ENCODE measurements around the gene MAPT.

MAPT gene

GRCh38 chr17:45992175-45992574, 97.8 kb downstream of the MAPT start:
- POLR2A ChIA-PET (ENCODE audit: low non-redundant PET): no interaction called here
- no peak overlapping the region for H3K27ac ChIP-seq
- CTCF ChIA-PET: no interaction called here
- TF ChIP-seq, protein P1, sequence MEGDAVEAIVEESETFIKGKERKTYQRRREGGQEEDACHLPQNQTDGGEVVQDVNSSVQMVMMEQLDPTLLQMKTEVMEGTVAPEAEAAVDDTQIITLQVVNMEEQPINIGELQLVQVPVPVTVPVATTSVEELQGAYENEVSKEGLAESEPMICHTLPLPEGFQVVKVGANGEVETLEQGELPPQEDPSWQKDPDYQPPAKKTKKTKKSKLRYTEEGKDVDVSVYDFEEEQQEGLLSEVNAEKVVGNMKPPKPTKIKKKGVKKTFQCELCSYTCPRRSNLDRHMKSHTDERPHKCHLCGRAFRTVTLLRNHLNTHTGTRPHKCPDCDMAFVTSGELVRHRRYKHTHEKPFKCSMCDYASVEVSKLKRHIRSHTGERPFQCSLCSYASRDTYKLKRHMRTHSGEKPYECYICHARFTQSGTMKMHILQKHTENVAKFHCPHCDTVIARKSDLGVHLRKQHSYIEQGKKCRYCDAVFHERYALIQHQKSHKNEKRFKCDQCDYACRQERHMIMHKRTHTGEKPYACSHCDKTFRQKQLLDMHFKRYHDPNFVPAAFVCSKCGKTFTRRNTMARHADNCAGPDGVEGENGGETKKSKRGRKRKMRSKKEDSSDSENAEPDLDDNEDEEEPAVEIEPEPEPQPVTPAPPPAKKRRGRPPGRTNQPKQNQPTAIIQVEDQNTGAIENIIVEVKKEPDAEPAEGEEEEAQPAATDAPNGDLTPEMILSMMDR (conservative IDR thresholded peaks at IDR 0.05; ENCODE audit: low read depth): no peak
- no peak for DNase-seq (ENCODE audit: low spot score)

GRCh38 chr17:45992904-45993303, 98.5 kb downstream of the MAPT start:
- POLR2A ChIA-PET (ENCODE audit: low non-redundant PET): no interaction called here
- CTCF ChIA-PET: interaction anchor here (0.6 kb wide), 1 partner anchor 25 kb away, joined by 3 read pairs; no protein-coding TSS in a partner anchor
- no peak for DNase-seq (ENCODE audit: low spot score)
- TF ChIP-seq, protein P1 (conservative IDR thresholded peaks at IDR 0.05; ENCODE audit: low read depth): no peak
- no peak overlapping the region for H3K27ac ChIP-seq

DNA sequence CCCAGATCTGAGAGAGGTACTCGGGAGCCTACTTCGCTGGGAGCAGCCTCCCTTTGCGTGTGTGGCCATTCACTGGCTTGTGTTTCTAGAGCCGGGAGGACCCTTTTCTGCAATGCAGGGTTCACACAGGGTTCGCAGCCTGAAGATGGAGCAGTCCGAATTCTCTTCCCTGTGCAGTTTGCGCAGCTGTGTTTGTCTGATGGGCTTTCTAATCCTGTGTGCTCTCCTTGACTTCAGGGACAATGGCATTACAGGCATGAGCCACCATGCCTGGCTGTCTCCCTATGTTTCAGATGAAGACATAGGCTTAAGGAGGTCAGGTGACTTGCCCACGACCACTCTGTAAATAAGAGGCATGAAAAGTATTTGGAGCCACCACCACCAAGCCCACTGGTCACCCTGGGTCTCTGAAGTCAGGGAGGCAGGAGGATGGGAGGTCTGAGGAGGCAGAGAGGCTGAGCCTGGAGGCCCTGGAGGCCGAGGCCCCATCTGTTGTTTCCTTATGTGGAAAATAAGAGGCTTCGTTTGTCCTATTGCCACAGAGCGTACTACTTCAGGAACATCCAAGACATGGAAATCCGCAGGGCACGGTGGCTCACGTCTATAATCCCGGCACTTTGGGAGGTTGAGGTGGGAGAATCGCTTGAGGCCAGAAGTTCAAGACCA, 99.7 kb downstream of the MAPT start:
- H3K27ac ChIP-seq: no peak overlapping the region
- CTCF ChIA-PET: no interaction called here
- TF ChIP-seq, protein P1 (conservative IDR thresholded peaks at IDR 0.05; ENCODE audit: low read depth): no peak
- POLR2A ChIA-PET (ENCODE audit: low non-redundant PET): no interaction called here
- DNase-seq (ENCODE audit: low spot score): no peak

DNA sequence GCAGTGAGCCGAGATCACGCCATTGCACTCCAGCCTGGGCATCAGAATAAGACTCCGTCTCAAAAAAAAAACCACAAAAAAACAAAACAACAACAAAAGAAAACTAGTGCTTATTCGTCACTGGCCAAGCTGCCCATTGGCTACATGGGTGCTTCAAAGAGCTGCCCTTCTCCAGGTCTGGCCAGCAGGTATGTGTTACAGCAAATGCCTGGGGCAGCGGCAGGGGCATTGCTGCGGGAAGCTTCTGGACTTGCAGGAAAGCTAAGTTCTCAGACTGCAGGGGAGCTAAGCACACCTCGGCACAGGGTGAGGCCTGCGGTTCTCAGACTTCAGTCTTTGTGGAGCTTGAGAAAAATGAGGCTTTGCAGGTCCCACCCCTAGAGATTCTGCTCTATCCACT, 100.6 kb downstream of the MAPT start:
- no peak overlapping the region for H3K27ac ChIP-seq
- ChIA-PET POLR2A (ENCODE audit: low non-redundant PET) (no interaction called here), CTCF (no interaction called here)
- no peak for DNase-seq (ENCODE audit: low spot score)
- TF ChIP-seq, protein P1 (conservative IDR thresholded peaks at IDR 0.05; ENCODE audit: low read depth): no peak

DNA sequence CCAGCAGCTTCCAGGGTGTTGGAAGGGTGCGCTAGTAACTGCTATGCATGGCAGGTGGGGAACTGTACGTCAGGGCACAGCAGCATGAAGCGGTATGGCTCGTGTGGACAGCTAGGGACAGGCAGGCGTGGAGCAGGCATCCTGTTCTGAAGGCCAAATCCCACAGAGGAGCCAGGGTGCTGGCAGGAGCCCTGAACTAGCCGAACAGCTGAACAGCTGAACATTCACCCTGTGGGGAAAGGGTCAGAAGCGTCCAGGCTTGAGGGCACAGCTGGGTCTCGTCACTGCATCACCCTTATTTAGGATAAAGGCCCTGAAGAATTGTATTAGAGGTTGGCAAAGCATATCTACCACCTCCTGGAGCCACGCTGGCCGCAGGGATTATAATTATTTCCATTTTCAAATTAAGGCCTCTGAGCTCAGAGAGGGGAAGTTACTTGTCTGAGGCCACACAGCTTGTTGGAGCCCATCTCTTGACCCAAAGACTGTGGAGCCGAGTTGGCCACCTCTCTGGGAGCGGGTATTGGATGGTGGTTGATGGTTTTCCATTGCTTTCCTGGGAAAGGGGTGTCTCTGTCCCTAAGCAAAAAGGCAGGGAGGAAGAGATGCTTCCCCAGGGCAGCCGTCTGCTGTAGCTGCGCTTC, 101.4 kb downstream of the MAPT start:
- TF ChIP-seq, protein P1 (conservative IDR thresholded peaks at IDR 0.05; ENCODE audit: low read depth): no peak
- CTCF ChIA-PET: no interaction called here
- POLR2A ChIA-PET (ENCODE audit: low non-redundant PET): no interaction called here
- no peak for DNase-seq (ENCODE audit: low spot score)
- H3K27ac ChIP-seq: no peak overlapping the region

GRCh38 chr17:45996282-45996937, 102.1 kb downstream of the MAPT start:
- no peak overlapping the region for H3K27ac ChIP-seq
- CTCF ChIA-PET: no interaction called here
- TF ChIP-seq, protein P1 (conservative IDR thresholded peaks at IDR 0.05; ENCODE audit: low read depth): no peak
- no peak for DNase-seq (ENCODE audit: low spot score)
- POLR2A ChIA-PET (ENCODE audit: low non-redundant PET): no interaction called here
